GM15510 (cell line): ENCODE measurements around the gene ETV6.

ENCODE experiments used
- POLR2A ChIP-seq: IDR thresholded peaks from 3 replicates; pipeline ENCODE4 v1.6.1; 2011; ENCODE audit warnings: borderline replicate concordance; ENCODE audit not compliant: insufficient read length; ENCODE audit errors: extremely low read depth

Gene ETV6

DNA sequence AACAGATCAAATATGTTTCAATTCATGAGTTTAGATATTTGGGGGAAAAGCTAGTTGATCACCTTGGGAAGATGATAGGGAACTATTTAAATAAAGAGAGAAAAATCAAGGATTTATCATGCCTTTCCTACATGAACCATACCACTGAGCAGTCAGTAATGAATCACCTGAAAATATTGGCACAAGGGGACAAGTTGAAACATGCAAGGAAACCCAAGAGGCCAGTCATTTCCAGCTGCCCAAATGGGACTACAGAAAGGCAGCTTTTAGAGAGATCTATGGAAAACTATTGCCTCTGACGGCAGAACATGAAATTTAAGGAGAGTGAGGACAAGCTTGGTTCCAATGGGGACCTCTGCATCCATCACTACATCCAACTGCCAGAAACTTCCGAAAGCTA is 14.1 kb upstream of the ETV6 start:
- TF ChIP-seq POLR2A: no peak

DNA sequence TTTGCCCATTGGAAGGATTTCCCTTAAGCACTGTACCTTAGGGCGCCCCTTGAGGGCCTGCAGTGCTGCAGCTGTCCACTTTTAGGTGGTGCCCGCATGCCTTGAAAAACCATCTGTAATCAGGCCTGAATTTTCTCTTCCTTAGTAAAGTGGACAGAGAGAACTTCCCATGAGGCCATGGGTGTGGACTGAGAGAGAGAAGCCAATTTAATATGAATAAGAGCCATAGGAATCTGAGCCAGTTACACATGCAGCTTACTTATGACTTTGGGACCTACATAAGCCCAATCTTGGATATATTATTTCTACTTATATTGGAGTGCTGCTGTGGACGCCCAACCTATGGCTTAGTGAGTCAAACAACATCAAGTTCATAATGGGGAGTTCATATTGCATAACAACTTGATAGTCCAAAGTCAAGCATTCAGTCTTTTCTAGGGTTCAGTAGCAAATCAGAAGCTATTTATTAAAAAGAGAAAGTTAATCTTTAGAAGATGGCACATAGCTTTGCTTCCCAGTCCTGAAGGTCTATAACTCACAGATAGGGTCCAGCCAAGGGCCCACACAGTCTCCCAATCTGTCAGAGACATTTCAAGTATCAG is 11.1 kb upstream of the ETV6 start:
- no peak for TF ChIP-seq POLR2A

DNA sequence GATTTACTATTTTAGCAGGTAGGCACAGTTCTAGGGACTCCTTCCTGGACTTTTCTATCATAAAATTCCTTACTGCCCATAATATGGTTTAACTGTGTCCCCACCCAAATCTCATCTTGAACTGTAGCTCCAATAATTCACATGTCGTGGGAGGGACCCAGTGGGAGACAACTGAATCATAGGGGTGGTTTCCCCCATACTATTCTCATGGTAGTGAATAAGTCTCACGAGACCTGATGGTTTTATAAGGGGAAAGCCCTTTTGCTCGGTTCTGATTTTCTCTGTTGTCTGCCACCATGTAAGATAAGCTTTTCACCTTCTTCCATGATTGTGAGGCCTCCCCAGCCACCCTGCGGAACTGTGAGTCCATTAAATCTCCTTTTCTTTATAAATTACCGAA is 10.0 kb upstream of the ETV6 start:
- TF ChIP-seq POLR2A: no peak

DNA sequence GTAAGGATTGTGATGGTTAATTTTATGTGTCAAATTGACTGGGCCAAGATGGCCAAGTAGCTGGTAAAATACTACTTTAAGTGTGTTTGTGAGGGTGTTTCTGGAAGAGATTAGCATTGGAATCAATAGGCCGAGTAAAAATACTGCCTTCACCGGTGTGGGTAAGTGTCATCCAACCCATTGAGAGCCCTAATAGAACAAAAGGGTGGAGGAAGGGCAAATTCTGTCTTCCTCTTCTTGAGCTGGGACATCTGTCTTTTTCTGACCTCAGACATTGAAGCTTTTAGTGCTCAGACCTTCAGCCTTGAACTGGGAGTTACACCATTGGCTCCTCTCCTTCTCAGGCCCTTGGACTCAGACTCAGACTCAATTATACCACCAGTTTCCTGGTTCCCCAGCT is 8.0 kb upstream of the ETV6 start:
- no peak for TF ChIP-seq POLR2A

DNA sequence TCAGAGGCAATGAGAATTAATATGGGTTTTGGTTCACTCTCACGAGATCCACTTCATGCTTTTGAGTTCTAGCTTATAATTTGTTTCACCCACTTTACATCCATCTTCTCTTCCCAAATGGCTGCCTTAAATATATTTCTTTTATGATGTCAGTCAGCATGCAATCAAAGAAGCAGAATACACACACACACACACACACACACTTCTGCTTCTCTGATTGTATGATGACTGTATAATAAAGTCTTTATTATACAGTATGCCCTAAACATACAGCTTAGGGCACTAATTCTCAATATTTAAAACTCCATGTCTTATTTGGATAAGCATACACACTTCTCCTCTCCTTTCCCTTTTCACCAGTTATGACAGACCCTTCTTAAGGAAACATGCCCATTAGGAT is 6.7 kb upstream of the ETV6 start:
- TF ChIP-seq POLR2A: no peak

DNA sequence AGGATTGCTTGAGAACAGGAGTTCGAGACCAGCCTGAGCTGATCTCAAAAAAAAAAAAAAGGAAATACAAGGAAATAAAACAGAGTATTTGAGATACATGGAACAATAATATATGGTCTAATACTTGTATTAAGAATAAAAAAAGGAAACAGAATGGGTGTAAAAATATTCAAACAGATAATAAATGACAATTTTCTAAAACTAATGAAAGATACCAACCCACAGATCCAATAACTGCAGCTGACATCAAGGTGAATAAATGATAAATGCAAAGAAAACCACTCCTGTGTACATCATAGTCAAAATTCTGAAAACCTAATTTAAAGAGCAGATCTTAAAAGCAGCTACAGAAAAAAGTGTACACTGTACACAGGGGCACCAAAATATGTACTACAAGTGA is 4.1 kb upstream of the ETV6 start:
- no peak for TF ChIP-seq POLR2A

DNA sequence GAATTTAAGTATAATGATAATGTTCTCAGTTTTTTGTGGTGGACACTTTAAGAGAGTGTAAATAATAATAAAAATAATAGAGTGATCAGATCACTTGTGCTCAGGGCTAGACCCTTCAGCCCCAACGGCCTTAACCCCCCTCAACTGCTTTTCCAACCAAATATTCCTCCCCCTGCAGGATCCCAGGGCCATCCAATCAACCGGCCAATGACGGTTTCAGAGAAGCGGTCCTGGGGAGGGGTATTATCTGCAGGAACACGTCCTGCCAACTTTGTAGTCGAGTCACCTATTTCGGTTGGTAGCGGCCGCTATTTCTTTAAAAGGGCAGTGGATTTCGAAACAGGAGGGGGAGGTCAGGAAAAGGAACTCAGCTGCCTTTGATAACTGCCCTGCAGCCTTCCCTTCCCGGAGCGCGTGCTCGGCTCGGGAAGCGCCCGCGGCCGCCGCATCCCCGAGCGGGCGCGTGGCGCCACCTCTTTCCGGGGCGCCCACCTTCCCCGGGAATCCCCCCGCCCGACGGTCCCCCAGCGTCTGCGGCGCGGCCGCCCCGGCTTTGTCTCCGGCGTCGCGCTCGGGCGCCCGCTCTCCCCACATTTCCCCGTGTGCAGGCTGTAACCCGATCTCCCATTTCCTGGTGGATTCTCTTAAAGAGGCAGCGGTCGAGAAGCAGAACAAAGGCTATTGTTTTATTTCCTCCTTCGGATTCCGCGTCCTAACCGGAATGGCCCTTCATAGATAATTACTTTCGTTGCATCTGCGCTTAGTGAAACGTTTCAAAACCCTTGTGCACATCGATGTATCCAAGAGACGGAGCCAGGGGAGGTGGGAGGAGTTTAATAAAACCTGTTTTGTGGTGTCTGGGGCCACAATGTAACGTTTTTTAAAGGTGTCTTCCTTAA is 711 bp upstream of the ETV6 start:
- TF ChIP-seq POLR2A: peak; percentile 53

DNA sequence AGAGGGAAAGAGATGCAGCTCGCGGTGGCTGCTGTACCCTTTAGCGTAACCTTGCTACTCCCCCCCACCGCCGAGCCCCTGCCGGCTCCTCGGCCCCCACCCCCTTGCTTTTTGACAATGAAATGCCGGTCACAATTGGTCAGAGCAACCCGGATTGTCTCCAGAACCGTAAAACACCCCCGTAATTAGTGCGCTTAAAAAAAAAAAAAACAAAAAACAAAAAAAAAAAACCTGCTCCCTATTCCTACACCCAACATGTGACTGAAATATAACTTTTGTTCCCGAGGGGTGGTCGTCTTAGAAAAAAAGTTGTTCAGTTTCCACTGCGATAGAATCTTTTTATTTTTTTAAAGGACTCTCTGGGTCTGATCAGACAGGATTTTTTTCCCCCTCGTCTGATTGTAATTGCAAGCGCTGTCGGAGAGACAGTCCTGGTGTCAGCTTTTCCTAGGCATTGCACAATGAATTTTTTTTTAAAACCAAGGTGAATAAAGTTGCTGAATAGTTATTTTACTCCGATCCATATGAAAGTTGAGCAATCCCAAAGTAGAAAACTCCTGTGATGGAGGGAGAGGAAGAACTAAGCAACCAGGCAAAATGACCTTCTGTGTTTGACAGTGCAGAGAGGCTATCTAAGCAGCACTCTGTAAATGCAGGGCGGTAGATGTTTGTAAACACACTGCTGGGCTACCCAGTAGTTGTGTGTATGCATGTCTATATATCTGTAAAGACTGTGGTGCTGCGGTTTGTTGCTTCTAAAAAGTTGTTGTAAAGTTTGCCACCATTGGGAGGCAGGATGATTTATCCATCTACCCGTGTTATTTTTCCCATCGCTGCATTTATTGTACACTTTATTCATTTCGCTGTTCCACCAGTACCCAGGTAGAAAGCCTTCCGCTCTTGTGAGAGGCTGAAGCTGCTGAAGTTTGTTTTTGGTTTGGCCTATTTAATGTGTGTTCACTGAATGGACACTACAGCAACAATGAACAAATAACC is 1.1 kb downstream of the ETV6 start:
- no peak for TF ChIP-seq POLR2A

DNA sequence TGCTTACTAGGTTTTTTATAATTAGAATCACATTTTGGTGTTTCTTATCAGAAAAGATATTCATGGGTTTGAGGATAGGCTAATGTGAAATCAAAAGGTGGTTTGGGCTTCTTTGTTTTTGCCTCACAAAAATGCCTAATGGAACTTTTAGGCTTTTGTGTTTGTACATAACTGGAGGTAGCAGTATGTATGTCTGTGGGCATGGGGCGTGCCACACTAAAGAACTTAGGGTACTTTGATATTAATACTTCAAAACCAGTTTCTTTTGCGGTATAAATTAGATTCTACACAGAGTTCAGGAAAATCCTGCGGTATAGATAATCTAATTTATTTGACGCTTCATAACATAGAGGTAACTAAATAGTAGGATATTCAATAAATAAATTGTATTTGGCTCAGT is 1.9 kb downstream of the ETV6 start:
- peak; percentile 5 for TF ChIP-seq POLR2A

DNA sequence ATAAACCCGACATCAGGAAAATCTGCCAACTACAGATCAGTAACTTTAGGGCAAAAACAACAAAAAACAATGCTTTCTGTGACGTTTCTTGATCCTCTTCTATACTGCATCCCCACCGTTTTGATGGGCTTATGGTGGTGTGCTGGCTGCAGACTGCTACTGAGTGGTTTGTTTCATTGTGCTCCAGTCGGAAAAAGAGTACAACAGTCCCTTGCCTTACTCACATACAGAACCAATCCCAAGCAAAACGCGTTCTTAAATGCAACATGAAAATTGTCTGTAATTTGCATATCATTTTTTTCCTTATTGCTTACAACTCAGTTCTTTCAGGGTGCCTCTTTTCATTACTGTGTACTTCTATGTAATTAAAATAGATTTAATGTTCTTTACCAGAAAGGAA is 2.3 kb downstream of the ETV6 start:
- peak; percentile 9 for TF ChIP-seq POLR2A

DNA sequence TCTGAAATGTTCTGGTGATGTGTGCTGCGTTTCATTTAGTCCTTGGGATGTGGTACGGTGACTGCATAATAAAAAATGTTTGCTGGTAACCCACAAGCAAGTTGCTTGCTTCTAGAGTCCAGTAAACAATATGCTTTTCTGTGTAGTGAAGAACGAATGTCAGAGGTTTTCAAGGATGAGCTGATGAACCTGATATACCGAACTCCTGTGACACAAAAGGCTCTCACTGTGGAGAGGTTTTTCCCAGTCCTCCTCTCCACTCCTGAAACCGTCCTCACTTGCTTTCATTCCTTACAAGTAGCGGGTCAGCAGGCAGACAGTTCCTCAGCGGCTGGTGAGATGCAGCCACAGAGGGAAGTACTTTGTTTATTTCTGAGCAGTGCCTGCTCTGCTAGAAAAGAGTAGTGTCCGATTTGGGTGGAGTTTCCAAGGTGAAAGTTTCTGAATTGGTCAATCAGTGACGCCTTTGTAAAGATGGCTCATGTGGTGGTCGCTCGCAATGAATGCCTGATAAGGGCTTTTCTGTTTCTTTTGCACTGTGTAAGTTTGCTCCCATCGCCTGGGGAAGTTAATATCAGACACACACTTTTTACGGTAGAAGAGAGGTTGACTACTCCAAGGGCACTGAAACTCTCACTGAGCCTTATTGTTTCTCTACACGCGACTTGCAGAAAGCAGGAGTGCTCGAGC is 3.0 kb downstream of the ETV6 start:
- TF ChIP-seq POLR2A: peak; percentile 58

DNA sequence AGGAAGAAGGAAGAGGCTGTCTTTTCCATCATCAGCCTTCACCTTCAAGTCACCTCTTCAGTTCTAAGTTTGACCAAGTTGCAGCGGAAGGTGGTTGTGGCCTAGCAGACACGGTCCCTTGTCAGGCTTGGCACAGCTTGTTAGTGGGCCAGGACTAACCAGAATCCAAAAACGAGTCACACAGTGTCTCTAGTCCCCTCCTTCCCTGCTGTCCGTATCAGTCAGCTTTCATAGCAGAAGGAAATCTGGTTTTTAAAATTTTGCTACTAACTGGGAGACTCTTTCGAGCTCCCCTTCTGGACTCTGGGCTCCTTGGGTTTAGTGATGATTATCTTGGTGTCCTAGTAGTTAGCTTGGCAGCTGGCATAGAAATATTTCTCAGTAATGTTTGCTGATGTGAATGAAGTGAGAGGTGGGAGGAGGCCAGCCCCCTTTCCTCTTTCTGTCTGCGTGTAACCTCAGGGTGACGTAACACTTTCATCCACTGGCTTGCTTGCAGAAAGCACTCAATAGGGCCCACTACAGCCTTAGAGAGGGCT is 3.8 kb downstream of the ETV6 start:
- no peak for TF ChIP-seq POLR2A

DNA sequence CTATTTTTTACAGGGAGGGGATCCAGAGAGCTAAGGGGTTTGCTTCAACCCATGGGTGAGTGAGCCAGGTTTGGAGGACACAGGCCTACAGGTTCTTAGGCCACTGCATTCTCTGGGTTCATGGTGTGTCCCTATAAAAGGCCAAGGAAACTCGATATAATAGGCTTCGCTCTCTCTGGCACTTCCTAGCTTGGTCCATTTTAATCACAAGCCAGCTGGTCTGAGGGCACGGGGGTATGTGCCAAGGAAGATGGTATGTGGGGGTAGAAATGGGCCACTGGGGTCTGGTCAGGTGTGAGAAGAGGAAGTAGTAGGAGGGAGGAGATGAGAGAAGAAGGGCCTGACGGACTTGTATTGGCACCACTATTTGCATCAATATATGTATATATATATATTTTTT is 4.9 kb downstream of the ETV6 start:
- no peak for TF ChIP-seq POLR2A

DNA sequence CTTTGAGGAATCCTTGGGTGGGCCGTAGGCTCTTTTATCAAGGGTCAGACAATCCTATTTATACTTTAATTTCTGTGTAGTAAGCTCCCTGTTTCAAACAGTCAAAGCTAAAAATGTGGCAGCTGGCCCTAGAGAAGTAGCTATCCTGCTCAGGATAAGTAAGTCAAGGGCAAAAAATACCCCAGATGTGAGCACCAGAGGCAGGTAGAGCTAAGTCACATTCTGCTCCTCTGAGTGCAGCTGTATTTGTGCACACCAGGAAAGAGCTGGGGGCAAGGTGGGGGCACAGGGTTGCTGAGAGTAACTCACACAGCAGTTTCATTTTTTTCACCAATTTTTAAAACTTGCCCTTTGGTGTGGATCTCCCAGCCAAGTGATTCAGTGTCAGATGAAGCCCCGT is 5.3 kb downstream of the ETV6 start:
- no peak for TF ChIP-seq POLR2A
